H54 (cell line): ENCODE measurements around the gene ASB13.
"Not testable (repeated sequence)": the region's sequence is repeated elsewhere in the genome, so short reads cannot be mapped to it uniquely, and the experiment has no call there.

Experiments
- DNase-seq: peaks from one replicate; pipeline ENCODE4 v3.0.0; 2011; ENCODE audit warnings: low spot score, mixed read lengths; ENCODE audit not compliant: insufficient read length
- FAIRE-seq: peaks from 3 replicates; lab custom pipeline; 2011; peaks lifted over from hg19 to GRCh38; lab: Jason Lieb, UNC
- POLR2A ChIP-seq: IDR thresholded peaks from 2 replicates; pipeline ENCODE4 v1.6.1; 2011; ENCODE audit warnings: low read depth, mild to moderate bottlenecking, low read length

ASB13 gene

GRCh38 chr10:5595591-5595990, 70.8 kb downstream of the ASB13 start:
- DNase-seq (no peak), FAIRE-seq (no peak)
- TF ChIP-seq POLR2A: no peak

- TF ChIP-seq POLR2A: no peak
- FAIRE-seq: no peak
Measured at GRCh38 chr10:5595095-5595494, 71.3 kb downstream of the ASB13 start.

GRCh38 chr10:5594271-5595049, 71.9 kb downstream of the ASB13 start:
- no peak for DNase-seq
- FAIRE-seq: no peak
- TF ChIP-seq POLR2A: no peak

More at GRCh38 chr10:5595095-5595494, 71.3 kb downstream of the ASB13 start:
- no peak for DNase-seq

DNA sequence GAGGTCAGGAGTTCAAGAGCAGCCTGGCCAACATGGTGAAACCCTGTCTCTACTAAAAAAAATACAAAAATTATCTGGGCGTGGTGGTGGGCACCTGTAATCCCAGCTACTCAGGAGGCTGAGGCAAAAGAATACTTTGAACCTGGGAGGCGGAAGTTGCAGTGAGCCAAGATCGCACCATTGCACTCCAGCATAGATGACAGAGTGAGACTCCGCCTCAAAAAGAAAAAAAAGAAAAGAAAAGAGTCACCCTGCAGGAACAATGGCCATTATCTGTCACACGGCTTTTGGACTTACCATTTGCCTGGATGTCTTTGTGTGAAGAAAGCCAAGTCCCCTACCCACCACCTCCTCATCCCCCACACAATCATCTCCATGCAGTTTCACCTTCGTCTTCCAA, 73.0 kb downstream of the ASB13 start:
- DNase-seq, FAIRE-seq: not testable (repeated sequence)

- no peak for FAIRE-seq
- DNase-seq: no peak
- no peak for TF ChIP-seq POLR2A
Measured at GRCh38 chr10:5592070-5592469, 74.3 kb downstream of the ASB13 start.

DNA sequence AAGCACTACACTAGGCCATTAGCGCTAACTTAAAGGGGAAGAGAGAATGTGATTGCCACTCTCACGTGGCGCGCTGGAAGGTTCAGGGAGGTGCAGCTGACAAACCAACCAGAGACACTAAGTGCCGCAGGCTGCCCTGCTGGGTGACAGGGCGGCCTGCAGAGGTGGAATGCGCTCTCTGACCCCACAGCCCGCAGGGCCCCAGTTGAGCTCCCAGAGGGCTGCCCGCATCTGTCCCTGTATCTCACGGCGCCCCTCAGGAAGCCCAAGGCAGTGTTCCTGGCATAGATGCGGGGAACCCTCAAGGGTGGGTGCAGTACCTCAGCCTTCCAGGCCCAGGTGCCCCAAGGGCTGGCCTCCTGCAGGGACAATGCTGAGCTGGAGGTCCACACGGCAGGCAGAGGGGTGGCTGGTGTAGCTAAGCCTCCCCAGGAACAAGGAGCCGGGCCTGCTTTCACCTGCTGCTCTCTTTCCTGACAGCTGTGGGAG, 75.0 kb downstream of the ASB13 start:
- no peak for FAIRE-seq
- DNase-seq: no peak

GRCh38 chr10:5590816-5591215, 75.6 kb downstream of the ASB13 start:
- no peak for TF ChIP-seq POLR2A
- FAIRE-seq (no peak), DNase-seq (no peak)

More for the DNA sequence above, 75.0 kb downstream of the ASB13 start:
- TF ChIP-seq POLR2A: no peak

- FAIRE-seq (no peak), DNase-seq (no peak)
- TF ChIP-seq POLR2A: no peak
Measured at GRCh38 chr10:5589661-5590511, 76.5 kb downstream of the ASB13 start.

GRCh38 chr10:5589011-5589660, 77.3 kb downstream of the ASB13 start:
- DNase-seq (no peak), FAIRE-seq (no peak)
- no peak for TF ChIP-seq POLR2A
